GM21515 (cell line): ENCODE data around the gene IGLON5.
A peak's percentile ranks its signal among the peaks of the same experiment; 100 is the strongest.

ENCODE experiments used
- ATAC-seq: cut with Tn5 transposase; IDR thresholded peaks from one replicate; pipeline ENCODE4 v1.9.1; 2021; ENCODE audit not compliant: unreplicated experiment

The IGLON5 gene

GRCh38 chr19:51361239-51361638 lies 49.8 kb downstream of the IGLON5 start:
- no peak for ATAC-seq

- no peak for ATAC-seq
Measured at GRCh38 chr19:51364200-51365106, 53.0 kb downstream of the IGLON5 start.

- no peak for ATAC-seq
Measured at GRCh38 chr19:51365211-51365964, 53.9 kb downstream of the IGLON5 start.

GRCh38 chr19:51365965-51366388 lies 54.5 kb downstream of the IGLON5 start, which contains the start of gene ETFB:
Gene ETFB (minus strand): TSS chr19:51366388. CDS start chr19:51366326, 62 bp downstream.
- no peak for ATAC-seq

- ATAC-seq, result peak; percentile 41
Measured at GRCh38 chr19:51366389-51367254, 55.2 kb downstream of the IGLON5 start.

- ATAC-seq, result peak; percentile 3
Measured at GRCh38 chr19:51367255-51367564, 55.8 kb downstream of the IGLON5 start.

- peak; percentile 71 for ATAC-seq
Measured at GRCh38 chr19:51367565-51368365, 56.3 kb downstream of the IGLON5 start.

GRCh38 chr19:51368366-51369282 lies 57.2 kb downstream of the IGLON5 start, which contains the start of gene CLDND2:
Gene CLDND2 (minus strand): TSS chr19:51369003. CDS start chr19:51368577, 426 bp downstream.
- ATAC-seq, result no peak

GRCh38 chr19:51370230-51370629 lies 58.8 kb downstream of the IGLON5 start:
- no peak for ATAC-seq

GRCh38 chr19:51371186-51371690 lies 59.8 kb downstream of the IGLON5 start:
- ATAC-seq, result no peak

GRCh38 chr19:51372021-51372648 lies 60.7 kb downstream of the IGLON5 start:
- no peak for ATAC-seq

GRCh38 chr19:51372649-51373504 lies 61.4 kb downstream of the IGLON5 start, which contains the start of gene NKG7:
Gene NKG7 (minus strand): TSS chr19:51372654. CDS start chr19:51372535, 119 bp downstream.
- no peak for ATAC-seq

GRCh38 chr19:51375504-51376221 lies 64.2 kb downstream of the IGLON5 start:
- ATAC-seq, result no peak

GRCh38 chr19:51377422-51377821 lies 66.0 kb downstream of the IGLON5 start:
- ATAC-seq, result no peak

- no peak for ATAC-seq
Measured at GRCh38 chr19:51380379-51380778, 68.9 kb downstream of the IGLON5 start.
